Measurements from ENCODE around the gene LRCH4. TPM values are rescaled to one million over a fixed set of nuclear protein-coding genes. Genes with fewer than 3 reads are reported as not detected.
"Not testable (repeated sequence)": the region's sequence is repeated elsewhere in the genome, so short reads cannot be mapped to it uniquely, and the experiment has no call there.

Gene LRCH4
- total RNA-seq, 1 donor from 2014 or later = 105 TPM

- peak within 1 kb of the TSS; percentile 93 for H3K27ac Mint-ChIP-seq
Measured at GRCh38 chr7:100538654-100539435, 47.1 kb downstream of the LRCH4 start, which contains the start of gene AGFG2. AGFG2 (plus strand) TSS chr7:100539203; CDS start chr7:100539347, 144 bp downstream.

GRCh38 chr7:100538348-100538653, 47.6 kb downstream of the LRCH4 start:
- Mint-ChIP-seq H3K27me3 (ENCODE audit: low read depth) (no peaks in the 10 kb centered on the region), H3K4me3 (ENCODE audit: low read depth) (peak overlapping the region; percentile 99), H3K27ac (peak overlapping the region; percentile 83), H3K4me1 (ENCODE audit: low read depth) (peaks cover 30% of the 10 kb centered on the region), H3K36me3 (ENCODE audit: low read depth) (peaks cover 16% of the 10 kb centered on the region), H3K9me3 (no peaks in the 10 kb centered on the region)
- intact Hi-C loops (cut with micrococcal nuclease) = loop anchor here (1.0 to 2.0 kb wide), 4 partner anchors 8 to 108 kb away; partner anchors contain the start of gene TSC22D4
- DNase-seq (ENCODE audit: low spot score) = no peak

More at GRCh38 chr7:100538654-100539435, 47.1 kb downstream of the LRCH4 start, which contains the start of gene AGFG2:
- intact Hi-C loops (cut with micrococcal nuclease) = loop anchor here (1.0 to 2.0 kb wide), 5 partner anchors 7 to 109 kb away; partner anchors contain the start of gene TSC22D4
- peak within 1 kb of the TSS; percentile 99 for H3K4me3 Mint-ChIP-seq (ENCODE audit: low read depth)
- peaks cover 21% of the 10 kb centered on the region for H3K36me3 Mint-ChIP-seq (ENCODE audit: low read depth)
- peaks cover 36% of the 10 kb centered on the region for H3K4me1 Mint-ChIP-seq (ENCODE audit: low read depth)
- H3K9me3 Mint-ChIP-seq = no peaks in the 10 kb centered on the region
- DNase-seq (ENCODE audit: low spot score) = peak; percentile 100
- H3K27me3 Mint-ChIP-seq (ENCODE audit: low read depth) = no peaks in the 10 kb centered on the region

GRCh38 chr7:100536695-100537094, 49.2 kb downstream of the LRCH4 start:
- H3K27ac Mint-ChIP-seq; DNase-seq (ENCODE audit: low spot score); intact Hi-C loops (cut with micrococcal nuclease); H3K27me3 Mint-ChIP-seq (ENCODE audit: low read depth); H3K36me3 Mint-ChIP-seq (ENCODE audit: low read depth); H3K4me3 Mint-ChIP-seq (ENCODE audit: low read depth); H3K9me3 Mint-ChIP-seq: not testable (repeated sequence)
- peaks cover 17% of the 10 kb centered on the region for H3K4me1 Mint-ChIP-seq (ENCODE audit: low read depth)

- DNase-seq (ENCODE audit: low spot score); H3K9me3 Mint-ChIP-seq; intact Hi-C loops (cut with micrococcal nuclease); H3K36me3 Mint-ChIP-seq (ENCODE audit: low read depth); H3K27me3 Mint-ChIP-seq (ENCODE audit: low read depth); H3K27ac Mint-ChIP-seq; H3K4me3 Mint-ChIP-seq (ENCODE audit: low read depth): not testable (repeated sequence)
- H3K4me1 Mint-ChIP-seq (ENCODE audit: low read depth) = peaks cover 11% of the 10 kb centered on the region
Measured at GRCh38 chr7:100535982-100536381, 49.9 kb downstream of the LRCH4 start.

GRCh38 chr7:100532165-100533022, 53.5 kb downstream of the LRCH4 start:
- intact Hi-C loops (cut with micrococcal nuclease) = no loop called here
- no peaks in the 10 kb centered on the region for H3K9me3 Mint-ChIP-seq
- H3K4me1 Mint-ChIP-seq (ENCODE audit: low read depth) = peaks cover 6% of the 10 kb centered on the region
- H3K27ac Mint-ChIP-seq = no peak overlapping the region
- H3K27me3 Mint-ChIP-seq (ENCODE audit: low read depth) = no peaks in the 10 kb centered on the region
- no peak overlapping the region for H3K4me3 Mint-ChIP-seq (ENCODE audit: low read depth)
- no peak for DNase-seq (ENCODE audit: low spot score)
- no peaks in the 10 kb centered on the region for H3K36me3 Mint-ChIP-seq (ENCODE audit: low read depth)

GRCh38 chr7:100528108-100528866, 57.6 kb downstream of the LRCH4 start:
- H3K27me3 Mint-ChIP-seq (ENCODE audit: low read depth); H3K4me3 Mint-ChIP-seq (ENCODE audit: low read depth); intact Hi-C loops (cut with micrococcal nuclease); H3K9me3 Mint-ChIP-seq; DNase-seq (ENCODE audit: low spot score); H3K27ac Mint-ChIP-seq; H3K36me3 Mint-ChIP-seq (ENCODE audit: low read depth): not testable (repeated sequence)
- H3K4me1 Mint-ChIP-seq (ENCODE audit: low read depth) = peaks cover 10% of the 10 kb centered on the region

Other genes starting within 250 kb of the LRCH4 start
- 86.2 and 87.5 TPM in 2 replicates for gene PILRB, start 228.0 kb downstream of the LRCH4 start, total RNA-seq
- gene PILRA, start 212.6 kb downstream of the LRCH4 start, total RNA-seq = 12.3 TPM in 2 replicates
- 1.1 and 3.5 TPM in 2 replicates for gene ZCWPW1, start 157.4 kb downstream of the LRCH4 start, total RNA-seq
- 50.9 and 51.0 TPM in 2 replicates for gene MEPCE, start 156.3 kb downstream of the LRCH4 start, total RNA-seq
- gene PPP1R35, start 149.6 kb downstream of the LRCH4 start, total RNA-seq = 59.8 and 63.6 TPM in 2 replicates
- gene SPACDR, start 121.9 kb downstream of the LRCH4 start, total RNA-seq = 3.2 and 4.5 TPM in 2 replicates
- gene TSC22D4, start 106.9 kb downstream of the LRCH4 start, total RNA-seq = 103 and 106 TPM in 2 replicates
- gene NYAP1, start 102.2 kb downstream of the LRCH4 start, total RNA-seq = 0.27 and 0.34 TPM in 2 replicates
- 75.5 and 75.7 TPM in 2 replicates for gene AGFG2, start 46.9 kb downstream of the LRCH4 start, total RNA-seq
- 11.3 and 11.8 TPM in 2 replicates for gene SAP25, start 12.2 kb downstream of the LRCH4 start, total RNA-seq
- gene FBXO24, start 199 bp upstream of the LRCH4 start, total RNA-seq = 0.37 and 0.91 TPM in 2 replicates
- 8.6 and 10.3 TPM in 2 replicates for gene PCOLCE, start 16.2 kb upstream of the LRCH4 start, total RNA-seq
- gene MOSPD3, start 26.4 kb upstream of the LRCH4 start, total RNA-seq = 14.1 TPM in 2 replicates
- 16.7 and 19.7 TPM in 2 replicates for gene TFR2, start 55.4 kb upstream of the LRCH4 start, total RNA-seq
- gene ACTL6B, start 70.3 kb upstream of the LRCH4 start, total RNA-seq = not detected in 2 replicates
- gene GNB2, start 87.6 kb upstream of the LRCH4 start, total RNA-seq = 221 and 224 TPM in 2 replicates
- gene GIGYF1, start 108.1 kb upstream of the LRCH4 start, total RNA-seq = 51.0 and 53.9 TPM in 2 replicates
- gene POP7, start 120.0 kb upstream of the LRCH4 start, total RNA-seq = 67.6 and 68.7 TPM in 2 replicates
- 0.14 TPM in 1 of 2 replicates, not detected in the other for gene EPO, start 134.3 kb upstream of the LRCH4 start, total RNA-seq
- not detected in 2 replicates for gene ZAN, start 147.5 kb upstream of the LRCH4 start, total RNA-seq
- gene EPHB4, start 241.4 kb upstream of the LRCH4 start, total RNA-seq = 2.1 and 2.4 TPM in 2 replicates